Colonic mucosa (tissue), 4 donors: Measurements from ENCODE around the gene ACAA2. TPM values are rescaled to one million over a fixed set of nuclear protein-coding genes. Genes with fewer than 3 reads are reported as not detected.

ENCODE experiments used
- DNase-seq: peaks from one replicate; pipeline ENCODE4 v3.0.0-alpha.2; 2020
- H3K27ac ChIP-seq: fragments of 200-600 bp; one replicate; pipeline ENCODE4 v1.8.0; 2021
- H3K27me3 ChIP-seq: fragments of 200-600 bp; one replicate; pipeline ENCODE4 v1.8.0; 2021
- H3K36me3 ChIP-seq: fragments of 200-600 bp; one replicate; pipeline ENCODE4 v1.8.0; 2021
- H3K4me1 ChIP-seq: fragments of 200-600 bp; one replicate; pipeline ENCODE4 v1.8.0; 2021; ENCODE audit warnings: mild to moderate bottlenecking
- H3K4me3 ChIP-seq: fragments of 200-600 bp; one replicate; pipeline ENCODE4 v1.8.0; 2021
- H3K9ac ChIP-seq, 2 donors: one replicate each; pipeline ENCODE4 v1.7.0; 2013; ENCODE audit warnings: control low read depth in 2 of 2, low read depth in 2 of 2, low read length in 2 of 2
- H3K9me3 ChIP-seq: fragments of 200-600 bp; one replicate; pipeline ENCODE4 v1.8.0; 2021
- intact Hi-C: fragments of 100-400 bp; cut with DNase I; formaldehyde crosslinking; loops from one replicate; pipeline ENCODE4 v1.14.1; 2022
- total RNA-seq, 2 donors: library from RNA; stranded (reverse); fragmentation: NEBNext Ultra II Directional in 1 of 2; extraction: Animal tissue kit (Norgen Biotek cat#: 25700) in 1 of 2; gene quantifications; one replicate each; pipeline ENCODE4 v1.2.1, GENCODE V29; 2021
- TF ChIP-seq, protein P1 (sequence below): fragments of 200-600 bp; IDR thresholded peaks from one replicate; pipeline ENCODE4 v1.8.0; 2022; ENCODE audit warnings: antibody characterized with exemption, mild to moderate bottlenecking
- donor health status: healthy.
- donor health status: DM: no; HTN: no; CAD: no.
- donor health status: DM: no; HTN: no; CAD: no.

The ACAA2 gene
- total RNA-seq, 2 donors from 2014 or later, result 152 to 276 TPM

DNA sequence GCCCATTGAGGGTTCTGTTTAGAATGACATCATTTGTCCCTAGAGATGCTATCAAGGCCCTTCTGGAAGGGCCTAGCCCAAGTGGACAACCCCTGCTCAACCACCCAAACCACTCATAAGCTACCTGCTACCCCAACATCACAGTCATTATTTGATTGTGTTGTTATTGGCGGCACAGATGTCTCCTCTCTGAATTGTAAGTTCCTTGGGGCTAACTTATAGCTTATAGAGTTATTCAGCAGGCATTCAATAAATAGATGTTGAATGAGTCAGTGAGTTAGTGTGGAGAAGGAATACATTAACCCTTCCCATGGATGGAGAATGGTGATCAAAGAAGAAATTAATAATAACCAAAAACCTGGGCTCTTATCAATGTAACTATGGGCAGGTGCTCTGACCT lies 80.0 kb downstream of the ACAA2 start:
- TF ChIP-seq, protein P1, sequence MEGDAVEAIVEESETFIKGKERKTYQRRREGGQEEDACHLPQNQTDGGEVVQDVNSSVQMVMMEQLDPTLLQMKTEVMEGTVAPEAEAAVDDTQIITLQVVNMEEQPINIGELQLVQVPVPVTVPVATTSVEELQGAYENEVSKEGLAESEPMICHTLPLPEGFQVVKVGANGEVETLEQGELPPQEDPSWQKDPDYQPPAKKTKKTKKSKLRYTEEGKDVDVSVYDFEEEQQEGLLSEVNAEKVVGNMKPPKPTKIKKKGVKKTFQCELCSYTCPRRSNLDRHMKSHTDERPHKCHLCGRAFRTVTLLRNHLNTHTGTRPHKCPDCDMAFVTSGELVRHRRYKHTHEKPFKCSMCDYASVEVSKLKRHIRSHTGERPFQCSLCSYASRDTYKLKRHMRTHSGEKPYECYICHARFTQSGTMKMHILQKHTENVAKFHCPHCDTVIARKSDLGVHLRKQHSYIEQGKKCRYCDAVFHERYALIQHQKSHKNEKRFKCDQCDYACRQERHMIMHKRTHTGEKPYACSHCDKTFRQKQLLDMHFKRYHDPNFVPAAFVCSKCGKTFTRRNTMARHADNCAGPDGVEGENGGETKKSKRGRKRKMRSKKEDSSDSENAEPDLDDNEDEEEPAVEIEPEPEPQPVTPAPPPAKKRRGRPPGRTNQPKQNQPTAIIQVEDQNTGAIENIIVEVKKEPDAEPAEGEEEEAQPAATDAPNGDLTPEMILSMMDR, result no peak
- no peak overlapping the region for H3K9ac ChIP-seq
- H3K36me3 ChIP-seq, result no peaks in the 10 kb centered on the region
- no peak overlapping the region for H3K27ac ChIP-seq
- intact Hi-C loops, result no loop called here
- H3K4me1 ChIP-seq, result peaks cover 7% of the 10 kb centered on the region
- DNase-seq, result no peak
- H3K4me3 ChIP-seq, result no peak overlapping the region
- no peaks in the 10 kb centered on the region for H3K27me3 ChIP-seq
- H3K9me3 ChIP-seq, result no peaks in the 10 kb centered on the region
